Measurements from ENCODE around the gene NPAS3. TPM values are rescaled to one million over a fixed set of nuclear protein-coding genes. Genes with fewer than 3 reads are reported as not detected.

The NPAS3 gene
- total RNA-seq, 2 experiments from 2014 or later: not detected

GRCh38 chr14:32914391-32914790 is 24.3 kb upstream of the NPAS3 start:
- Histone ChIP-seq H2AFZ (ENCODE audit: low read length) (no peak overlapping the region), H3K79me2 (ENCODE audit: insufficient read depth, low read depth, low read length) (no peaks in the 10 kb centered on the region), H3K27ac (ENCODE audit: low read depth, low read length, poor library complexity, severe bottlenecking) (no peak overlapping the region), H4K20me1 (ENCODE audit: insufficient read depth, low read length) (no peaks in the 10 kb centered on the region), H3K4me3 (ENCODE audit: low read depth, low read length, poor library complexity, severe bottlenecking) (no peak overlapping the region), H3K4me2 (ENCODE audit: low read length) (no peak overlapping the region), H3K9me2 (ENCODE audit: insufficient read depth, low read length) (no peaks in the 10 kb centered on the region), H3K4me1 (ENCODE audit: insufficient read depth, low read length, poor library complexity, severe bottlenecking) (no peaks in the 10 kb centered on the region), H3K9me3 (ENCODE audit: low read length) (no peaks in the 10 kb centered on the region), H3K36me3 (ENCODE audit: insufficient read depth, low read length) (peaks cover 11% of the 10 kb centered on the region; the same call in 1 of the 2 replicates)
- DNase-seq (ENCODE audit: low spot score): no peak
- intact Hi-C loops (cut with micrococcal nuclease; ENCODE audit: unreplicated experiment): no loop called here
- POLR2A ChIA-PET: no interaction called here
- no TSS peak for BruUV-seq (replicated peaks)
- CTCF ChIA-PET (ENCODE audit: unreplicated experiment): no interaction called here
- TF ChIP-seq CTCF (conservative IDR thresholded peaks at IDR 0.05; ENCODE audit: low read length): no peak
- no peak for TF ChIP-seq EZH2phosphoT487 (IDR thresholded peaks at IDR 0.05; ENCODE audit: borderline replicate concordance, low read depth, low read length)

GRCh38 chr14:32920696-32921276 is 17.9 kb upstream of the NPAS3 start:
- no peak overlapping the region for H2AFZ ChIP-seq (ENCODE audit: low read length)

More at GRCh38 chr14:32920696-32921276, 17.9 kb upstream of the NPAS3 start:
- H3K4me1 ChIP-seq (ENCODE audit: insufficient read depth, low read length, poor library complexity, severe bottlenecking): no peaks in the 10 kb centered on the region
- intact Hi-C loops (cut with micrococcal nuclease; ENCODE audit: unreplicated experiment): no loop called here
- no peak overlapping the region for H3K4me3 ChIP-seq (ENCODE audit: low read depth, low read length, poor library complexity, severe bottlenecking)
- peaks cover 21% of the 10 kb centered on the region for H3K36me3 ChIP-seq (ENCODE audit: insufficient read depth, low read length)
- H3K79me2 ChIP-seq (ENCODE audit: insufficient read depth, low read depth, low read length): no peaks in the 10 kb centered on the region
- ChIA-PET POLR2A (no interaction called here), CTCF (ENCODE audit: unreplicated experiment) (no interaction called here)
- H3K4me2 ChIP-seq (ENCODE audit: low read length): no peak overlapping the region
- no peaks in the 10 kb centered on the region for H4K20me1 ChIP-seq (ENCODE audit: insufficient read depth, low read length)
- no peak for DNase-seq (ENCODE audit: low spot score)
- no TSS peak for BruUV-seq (replicated peaks)
- H3K9me3 ChIP-seq (ENCODE audit: low read length): no peaks in the 10 kb centered on the region
- no peak overlapping the region for H3K27ac ChIP-seq (ENCODE audit: low read depth, low read length, poor library complexity, severe bottlenecking)
- no peaks in the 10 kb centered on the region for H3K9me2 ChIP-seq (ENCODE audit: insufficient read depth, low read length)
- TF ChIP-seq CTCF (conservative IDR thresholded peaks at IDR 0.05; ENCODE audit: low read length) (no peak), EZH2phosphoT487 (IDR thresholded peaks at IDR 0.05; ENCODE audit: borderline replicate concordance, low read depth, low read length) (no peak)
